ENCODE measurements around the gene SUMO4. TPM values are rescaled to one million over a fixed set of nuclear protein-coding genes. Genes with fewer than 3 reads are reported as not detected.

The SUMO4 gene
- total RNA-seq, 1 experiment from 2014 or later: 1.2 TPM

- TF ChIP-seq PRDM15 (CRISPR knock-in tag; IDR thresholded peaks at IDR 0.05): no peak
- TF ChIP-seq SOX15 (CRISPR knock-in tag; IDR thresholded peaks at IDR 0.05): no peak
- TF ChIP-seq JAZF1 (CRISPR knock-in tag; IDR thresholded peaks at IDR 0.05): no peak
- TF ChIP-seq RORB (CRISPR knock-in tag; IDR thresholded peaks at IDR 0.05): no peak
- TF ChIP-seq E2F4 (CRISPR knock-in tag; IDR thresholded peaks at IDR 0.05; ENCODE audit: borderline replicate concordance, low read depth): no peak
- TF ChIP-seq ERG (CRISPR knock-in tag; IDR thresholded peaks at IDR 0.05): no peak
- TF ChIP-seq MLX (CRISPR knock-in tag; IDR thresholded peaks at IDR 0.05): no peak
- no peak for TF ChIP-seq CREM (CRISPR knock-in tag; IDR thresholded peaks at IDR 0.05)
Observed at GRCh38 chr6:149356081-149356750, 43.8 kb upstream of the SUMO4 start (continued).

GRCh38 chr6:149357726-149358538 is 42.1 kb upstream of the SUMO4 start:
- CTCF ChIA-PET: no interaction called here
- TF ChIP-seq RELA (CRISPR knock-in tag; IDR thresholded peaks at IDR 0.05; ENCODE audit: borderline replicate concordance): no peak
- DNase-seq (ENCODE audit: low spot score): no peak
- H3K4me3 Mint-ChIP-seq: no peak overlapping the region
- no peaks in the 10 kb centered on the region for H3K27me3 Mint-ChIP-seq (ENCODE audit: low read depth)
- 0 out of 2 replicates have a peak, but pooled peaks cover 4% of the 10 kb centered on the region for H3K9me3 Mint-ChIP-seq
- H3K36me3 Mint-ChIP-seq: 0 out of 2 replicates have a peak, but pooled peaks cover 4% of the 10 kb centered on the region
- H3K4me1 Mint-ChIP-seq: peaks cover 18% of the 10 kb centered on the region
- ATAC-seq: no peak
- POLR2A ChIA-PET: no interaction called here
- no peak overlapping the region; the same call in 1 of the 2 replicates for H3K27ac Mint-ChIP-seq

GRCh38 chr6:149359440-149359839 is 40.6 kb upstream of the SUMO4 start:
- Mint-ChIP-seq H3K27me3 (ENCODE audit: low read depth) (no peaks in the 10 kb centered on the region), H3K4me1 (peaks cover 24% of the 10 kb centered on the region), H3K9me3 (0 out of 2 replicates have a peak, but pooled peaks cover 4% of the 10 kb centered on the region), H3K27ac (no peak overlapping the region), H3K36me3 (0 out of 2 replicates have a peak, but pooled peaks cover 4% of the 10 kb centered on the region), H3K4me3 (no peak overlapping the region)
- ATAC-seq (no peak), DNase-seq (ENCODE audit: low spot score) (no peak)
- ChIA-PET POLR2A (no interaction called here), CTCF (no interaction called here)
- no peak for TF ChIP-seq RORB (CRISPR knock-in tag; IDR thresholded peaks at IDR 0.05)
- no peak for TF ChIP-seq ZNF138 (CRISPR knock-in tag; conservative IDR thresholded peaks at IDR 0.05)
- TF ChIP-seq SMAD4 (CRISPR knock-in tag; IDR thresholded peaks at IDR 0.05): no peak
- no peak for TF ChIP-seq GABPB1 (CRISPR knock-in tag; IDR thresholded peaks at IDR 0.05)
- no peak for TF ChIP-seq ZNF532 (CRISPR knock-in tag; IDR thresholded peaks at IDR 0.05; ENCODE audit: borderline replicate concordance)
- TF ChIP-seq ZNF263 (CRISPR knock-in tag; IDR thresholded peaks at IDR 0.05; ENCODE audit: low read depth): no peak
- TF ChIP-seq NFE2L1 (CRISPR knock-in tag; IDR thresholded peaks at IDR 0.05): no peak
- no peak for TF ChIP-seq ETV6 (CRISPR knock-in tag; IDR thresholded peaks at IDR 0.05)
- TF ChIP-seq NFYB (CRISPR knock-in tag; conservative IDR thresholded peaks at IDR 0.05; ENCODE audit: low read depth): no peak
- TF ChIP-seq CBFB (CRISPR knock-in tag; IDR thresholded peaks at IDR 0.05; ENCODE audit: low read depth): no peak
- TF ChIP-seq NR1H2 (CRISPR knock-in tag; IDR thresholded peaks at IDR 0.05): no peak
- TF ChIP-seq EMX1 (CRISPR knock-in tag; IDR thresholded peaks at IDR 0.05): no peak
- TF ChIP-seq E2F4 (CRISPR knock-in tag; IDR thresholded peaks at IDR 0.05; ENCODE audit: borderline replicate concordance, low read depth): no peak
